ENCODE data around the gene PINK1.

PINK1 gene

GRCh38 chr1:20685099-20685662, 51.9 kb downstream of the PINK1 start:
- peaks cover 0 to 9% of the 10 kb centered on the region in 2 donors for H3K4me1 Mint-ChIP-seq
- no peak for DNase-seq
- no peak overlapping the region for H3K4me3 Mint-ChIP-seq
- no peak for ATAC-seq (replicated peaks)
- no peaks in the 10 kb centered on the region for H3K36me3 Mint-ChIP-seq
- H3K9me3 Mint-ChIP-seq, result no peaks in the 10 kb centered on the region
- no peak overlapping the region for H3K27ac Mint-ChIP-seq
- peaks cover 22 to 33% of the 10 kb centered on the region in 2 donors for H3K27me3 Mint-ChIP-seq

GRCh38 chr1:20685741-20686140, 52.5 kb downstream of the PINK1 start:
- Mint-ChIP-seq H3K27ac (no peak overlapping the region), H3K27me3 (peaks cover 22 to 33% of the 10 kb centered on the region in 2 donors), H3K4me1 (peaks cover 0 to 9% of the 10 kb centered on the region in 2 donors), H3K4me3 (no peak overlapping the region), H3K36me3 (no peaks in the 10 kb centered on the region), H3K9me3 (no peaks in the 10 kb centered on the region)
- DNase-seq (no peak), ATAC-seq (replicated peaks) (no peak)

GRCh38 chr1:20686883-20687725, 53.8 kb downstream of the PINK1 start:
- H3K27me3 Mint-ChIP-seq, result peaks cover 16 to 33% of the 10 kb centered on the region in 2 donors
- ATAC-seq (replicated peaks) (no peak), DNase-seq (no peak)
- H3K36me3 Mint-ChIP-seq, result no peaks in the 10 kb centered on the region
- no peak overlapping the region for H3K27ac Mint-ChIP-seq
- H3K4me3 Mint-ChIP-seq, result no peak overlapping the region
- peaks cover 0 to 5% of the 10 kb centered on the region in 2 donors for H3K9me3 Mint-ChIP-seq
- peaks cover 0 to 8% of the 10 kb centered on the region in 2 donors for H3K4me1 Mint-ChIP-seq

GRCh38 chr1:20689645-20690056, 56.4 kb downstream of the PINK1 start:
- H3K27me3 Mint-ChIP-seq, result peaks cover 10 to 32% of the 10 kb centered on the region in 2 donors
- DNase-seq, result no peak
- H3K27ac Mint-ChIP-seq, result no peak overlapping the region
- no peaks in the 10 kb centered on the region for H3K36me3 Mint-ChIP-seq
- H3K9me3 Mint-ChIP-seq, result peaks cover 0 to 5% of the 10 kb centered on the region in 2 donors
- H3K4me1 Mint-ChIP-seq, result peaks cover 0 to 5% of the 10 kb centered on the region in 2 donors
- no peak for ATAC-seq (replicated peaks)
- no peak overlapping the region for H3K4me3 Mint-ChIP-seq

- no peaks in the 10 kb centered on the region for H3K36me3 Mint-ChIP-seq
- ATAC-seq (replicated peaks) (no peak), DNase-seq (no peak)
- H3K27me3 Mint-ChIP-seq, result peaks cover 3 to 21% of the 10 kb centered on the region in 2 donors
- no peak overlapping the region for H3K27ac Mint-ChIP-seq
- H3K4me1 Mint-ChIP-seq, result peaks cover 5 to 13% of the 10 kb centered on the region in 2 donors
- H3K4me3 Mint-ChIP-seq, result no peak overlapping the region
- peaks cover 0 to 5% of the 10 kb centered on the region in 2 donors for H3K9me3 Mint-ChIP-seq
Measured at GRCh38 chr1:20691872-20692271, 58.6 kb downstream of the PINK1 start.

GRCh38 chr1:20693623-20694022, 60.4 kb downstream of the PINK1 start:
- no peak overlapping the region for H3K4me3 Mint-ChIP-seq
- peaks cover 0 to 5% of the 10 kb centered on the region in 2 donors for H3K9me3 Mint-ChIP-seq
- no peak for DNase-seq
- peaks cover 3 to 16% of the 10 kb centered on the region in 2 donors for H3K27me3 Mint-ChIP-seq
- ATAC-seq (replicated peaks), result no peak
- H3K27ac Mint-ChIP-seq, result no peak overlapping the region
- no peaks in the 10 kb centered on the region for H3K36me3 Mint-ChIP-seq
- H3K4me1 Mint-ChIP-seq, result peaks cover 6 to 16% of the 10 kb centered on the region in 2 donors

GRCh38 chr1:20695515-20695914, 62.3 kb downstream of the PINK1 start:
- peaks cover 3 to 16% of the 10 kb centered on the region in 2 donors for H3K27me3 Mint-ChIP-seq

GRCh38 chr1:20696397-20697333, 63.4 kb downstream of the PINK1 start:
- H3K4me1 Mint-ChIP-seq, result peaks cover 6 to 16% of the 10 kb centered on the region in 2 donors
- H3K27me3 Mint-ChIP-seq, result peaks cover 8 to 16% of the 10 kb centered on the region in 2 donors
- peaks cover 0 to 4% of the 10 kb centered on the region in 2 donors for H3K9me3 Mint-ChIP-seq
- ATAC-seq (replicated peaks) (peak; percentile 95 to 96), DNase-seq (peak; percentile 62)
- peak overlapping the region; percentile 88 for H3K27ac Mint-ChIP-seq
- no peaks in the 10 kb centered on the region for H3K36me3 Mint-ChIP-seq
- H3K4me3 Mint-ChIP-seq, result peak overlapping the region; percentile 91 to 94

More at GRCh38 chr1:20695515-20695914, 62.3 kb downstream of the PINK1 start:
- Mint-ChIP-seq H3K36me3 (no peaks in the 10 kb centered on the region), H3K9me3 (peaks cover 0 to 5% of the 10 kb centered on the region in 2 donors), H3K4me3 (no peak overlapping the region), H3K4me1 (peaks cover 6 to 16% of the 10 kb centered on the region in 2 donors), H3K27ac (no peak overlapping the region)
- DNase-seq, result no peak
- ATAC-seq (replicated peaks), result no peak

- no peak overlapping the region for H3K4me3 Mint-ChIP-seq
Measured at GRCh38 chr1:20697563-20697962, 64.3 kb downstream of the PINK1 start.

GRCh38 chr1:20698195-20698910, 65.1 kb downstream of the PINK1 start:
- H3K4me1 Mint-ChIP-seq, result peaks cover 6 to 16% of the 10 kb centered on the region in 2 donors
- H3K27me3 Mint-ChIP-seq, result peaks cover 13 to 23% of the 10 kb centered on the region in 2 donors
- H3K27ac Mint-ChIP-seq, result no peak overlapping the region
- DNase-seq (no peak), ATAC-seq (replicated peaks) (no peak)
- no peaks in the 10 kb centered on the region for H3K36me3 Mint-ChIP-seq
- no peaks in the 10 kb centered on the region for H3K9me3 Mint-ChIP-seq
- H3K4me3 Mint-ChIP-seq, result no peak overlapping the region

More at GRCh38 chr1:20697563-20697962, 64.3 kb downstream of the PINK1 start:
- Mint-ChIP-seq H3K4me1 (peaks cover 6 to 16% of the 10 kb centered on the region in 2 donors), H3K27ac (no peak overlapping the region), H3K27me3 (peaks cover 9 to 19% of the 10 kb centered on the region in 2 donors), H3K36me3 (no peaks in the 10 kb centered on the region), H3K9me3 (no peaks in the 10 kb centered on the region)
- no peak for DNase-seq
- ATAC-seq (replicated peaks), result no peak

GRCh38 chr1:20699558-20699957, 66.3 kb downstream of the PINK1 start:
- peaks cover 13 to 18% of the 10 kb centered on the region in 2 donors for H3K27me3 Mint-ChIP-seq
- DNase-seq (no peak), ATAC-seq (replicated peaks) (no peak)
- no peaks in the 10 kb centered on the region for H3K9me3 Mint-ChIP-seq
- no peak overlapping the region for H3K27ac Mint-ChIP-seq
- H3K36me3 Mint-ChIP-seq, result no peaks in the 10 kb centered on the region
- H3K4me3 Mint-ChIP-seq, result no peak overlapping the region
- H3K4me1 Mint-ChIP-seq, result peaks cover 6 to 16% of the 10 kb centered on the region in 2 donors

GRCh38 chr1:20700636-20701215, 67.5 kb downstream of the PINK1 start:
- Mint-ChIP-seq H3K27me3 (peaks cover 10 to 13% of the 10 kb centered on the region in 2 donors), H3K9me3 (no peaks in the 10 kb centered on the region), H3K36me3 (no peaks in the 10 kb centered on the region), H3K4me3 (no peak overlapping the region), H3K27ac (no peak overlapping the region), H3K4me1 (peaks cover 6 to 14% of the 10 kb centered on the region in 2 donors)
- no peak for ATAC-seq (replicated peaks)
- no peak for DNase-seq

Measured in stimulated activated naive B cell treated with anti-CD40 and anti-IgM and Interleukin-4, amounts not matched to agents 10 μg/mL and 1 μg/mL and 100 μg/mL, for 72 hours (primary cell).